GM10248 (cell line): ENCODE data around the gene XRN1.
"Not testable (repeated sequence)": the region's sequence is repeated elsewhere in the genome, so short reads cannot be mapped to it uniquely, and the experiment has no call there.

ENCODE experiments used
- CTCF ChIA-PET: fragments of 300-600 bp; sonication (Branson Sonifier 250); formaldehyde crosslinking; extraction: SDS; loops from one replicate; lab custom pipeline; 2021; ENCODE audit warnings: antibody characterized with exemption; lab: Yijun Ruan, JAX
- POLR2A ChIA-PET: fragments of 350-650 bp; sonication (Branson Sonifier 250); formaldehyde crosslinking; extraction: SDS; loops from one replicate; lab custom pipeline; 2020; ENCODE audit warnings: antibody characterized with exemption; lab: Yijun Ruan, JAX
- DNase-seq: peaks from one replicate; pipeline ENCODE4 v3.0.0; 2012; ENCODE audit errors: extremely low spot score
- CTCF ChIP-seq: IDR thresholded peaks from 2 replicates; pipeline ENCODE4 v1.5.1; 2012; ENCODE audit warnings: mild to moderate bottlenecking, low read depth; ENCODE audit errors: extremely low read depth, missing control alignments, control extremely low read depth

The XRN1 gene

DNA sequence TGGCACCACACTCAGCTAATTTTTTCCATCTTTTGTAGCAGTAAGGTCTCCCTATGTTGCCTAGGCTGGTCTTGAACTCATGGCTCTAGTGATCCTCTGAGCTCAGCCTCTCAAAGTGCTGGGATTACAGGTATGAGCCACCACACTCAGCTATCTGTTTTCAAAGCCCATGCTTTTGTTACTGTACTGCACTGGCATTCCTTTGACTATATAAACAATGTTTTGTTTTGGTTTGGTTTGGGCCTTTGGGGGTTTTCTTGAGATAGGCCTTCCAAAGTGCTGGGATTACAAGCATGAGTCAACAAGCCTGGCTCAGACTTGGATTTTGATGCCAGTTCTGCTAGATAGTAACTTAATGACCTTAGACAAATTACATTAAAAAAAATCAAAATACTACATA is 132.8 kb downstream of the XRN1 start:
- TF ChIP-seq CTCF, result no peak
- no peak for DNase-seq
- ChIA-PET POLR2A (interaction anchor here (0.5 kb wide), 1 partner anchor 45 kb away, joined by 4 read pairs; no protein-coding TSS in a partner anchor), CTCF (interaction anchor here (1.7 kb wide), 1 partner anchor 9 kb away, joined by 4 read pairs; no protein-coding TSS in a partner anchor)

- no peak for TF ChIP-seq CTCF
- CTCF ChIA-PET, result interaction anchor here (0.7 to 1.6 kb wide), 2 partner anchors 8 to 30 kb away, joined by 4 to 5 read pairs; no protein-coding TSS in a partner anchor
- POLR2A ChIA-PET, result no interaction called here
- DNase-seq, result no peak
These were observed 137.4 kb downstream of the XRN1 start for GRCh38 chr3:142310439-142310838.

DNA sequence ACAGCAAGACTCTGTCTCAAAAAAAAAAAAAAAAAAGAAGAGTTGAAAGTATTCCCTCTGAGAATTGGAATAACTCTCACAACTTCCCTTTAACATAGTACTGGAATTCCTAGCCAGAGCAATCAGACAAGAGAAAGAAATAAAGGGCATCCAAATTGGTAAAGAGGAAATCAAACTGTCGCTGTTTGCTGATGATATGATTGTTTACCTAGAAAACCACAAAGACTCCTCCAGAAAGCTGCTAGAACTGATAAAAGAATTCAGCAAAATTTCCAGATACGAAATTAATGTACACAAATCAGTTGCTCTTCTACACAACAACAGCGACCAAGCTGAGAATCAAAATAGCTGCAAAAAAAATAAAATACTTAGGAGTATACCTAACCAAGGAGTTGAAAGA is 145.0 kb downstream of the XRN1 start:
- CTCF ChIA-PET, result interaction anchor here (1.3 kb wide), 1 partner anchor 23 kb away, joined by 3 read pairs; no protein-coding TSS in a partner anchor
- DNase-seq, POLR2A ChIA-PET: not testable (repeated sequence)

DNA sequence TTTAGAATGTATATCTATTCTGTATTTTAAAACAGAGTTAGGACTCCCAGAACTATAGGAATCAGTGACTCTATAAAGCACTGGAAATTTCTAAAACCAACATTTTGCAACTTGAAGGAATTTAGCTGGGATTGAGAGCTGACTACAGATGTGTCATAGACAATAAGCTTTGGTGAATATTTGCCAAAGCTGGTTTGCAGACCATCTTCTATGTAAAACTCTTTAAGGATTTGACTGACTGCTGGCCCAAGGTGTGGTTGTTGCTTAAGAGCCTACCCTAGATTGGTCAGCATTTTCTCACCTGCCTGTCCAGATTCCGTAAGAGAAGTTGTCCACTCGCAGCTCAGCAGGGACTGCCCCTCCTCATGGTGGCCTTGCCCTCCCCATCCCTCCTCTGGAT is 149.2 kb downstream of the XRN1 start:
- POLR2A ChIA-PET, result no interaction called here
- no peak for TF ChIP-seq CTCF
- CTCF ChIA-PET, result interaction anchor here (0.7 kb wide), 1 partner anchor 12 kb away, joined by 3 read pairs; no protein-coding TSS in a partner anchor
- DNase-seq, result no peak

- ChIA-PET CTCF (interaction anchor here (1.0 to 1.6 kb wide), 4 partner anchors 11 to 22 kb away, joined by 3 to 6 read pairs (median 4); no protein-coding TSS in a partner anchor), POLR2A (interaction anchor here (0.7 kb wide), 1 partner anchor 347 kb away, joined by 3 read pairs; no protein-coding TSS in a partner anchor)
- TF ChIP-seq CTCF, result no peak
- no peak for DNase-seq
These were observed 151.3 kb downstream of the XRN1 start for GRCh38 chr3:142296507-142296906.

GRCh38 chr3:142287866-142288638 is 159.8 kb downstream of the XRN1 start:
- no peak for DNase-seq
- POLR2A ChIA-PET, result no interaction called here
- TF ChIP-seq CTCF, result no peak
- CTCF ChIA-PET, result no interaction called here

GRCh38 chr3:142285083-142285517 is 162.7 kb downstream of the XRN1 start:
- DNase-seq, result no peak
- ChIA-PET CTCF (no interaction called here), POLR2A (no interaction called here)
- TF ChIP-seq CTCF, result no peak
